HG03097 (cell line): Measurements from ENCODE around the gene KCNIP1.
"Not testable (repeated sequence)": the region's sequence is repeated elsewhere in the genome, so short reads cannot be mapped to it uniquely, and the experiment has no call there.

Experiments
- ATAC-seq: cut with Tn5 transposase; IDR thresholded peaks from one replicate; pipeline ENCODE4 v1.9.1; 2021; ENCODE audit not compliant: unreplicated experiment, low FRiP score

Gene KCNIP1

GRCh38 chr5:170760113-170760512 is 256.3 kb downstream of the KCNIP1 start:
- no peak for ATAC-seq

- no peak for ATAC-seq
Measured at GRCh38 chr5:170761048-170761707, 257.4 kb downstream of the KCNIP1 start.

DNA sequence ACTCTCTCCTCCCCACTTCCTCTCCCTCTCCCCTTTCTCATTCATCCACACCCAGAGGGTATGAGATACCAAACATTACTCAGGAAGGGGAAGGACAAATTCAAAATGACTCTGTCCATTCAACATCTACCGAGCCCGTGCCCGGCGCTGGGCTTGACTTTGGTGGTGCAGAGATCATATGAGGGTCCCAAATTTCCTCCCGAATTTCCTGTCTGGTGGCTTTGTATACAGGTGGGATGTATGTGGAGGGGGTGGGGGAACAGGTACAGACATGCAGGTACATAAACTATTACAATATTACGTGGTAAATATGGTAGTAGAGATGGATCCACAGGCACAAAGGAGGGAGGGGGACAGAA is 257.9 kb downstream of the KCNIP1 start:
- ATAC-seq, result no peak

DNA sequence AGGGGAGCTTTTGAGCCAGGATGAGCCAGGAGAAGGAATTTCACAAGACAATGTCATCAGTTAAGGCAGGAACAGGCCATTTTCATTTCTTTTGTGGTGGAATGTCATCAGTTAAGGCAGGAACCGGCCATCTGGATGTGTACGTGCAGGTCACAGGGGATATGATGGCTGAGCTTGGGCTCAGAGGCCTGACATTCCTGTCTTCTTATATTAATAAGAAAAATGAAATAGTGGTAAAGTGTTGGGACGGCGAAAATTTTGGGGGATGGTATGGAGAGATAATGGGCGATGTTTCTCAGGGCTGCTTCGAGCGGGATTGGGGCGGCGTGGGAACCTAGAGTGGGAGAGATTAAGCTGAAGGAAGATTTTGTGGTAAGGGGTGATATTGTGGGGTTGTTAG is 258.5 kb downstream of the KCNIP1 start:
- not testable (repeated sequence) for ATAC-seq

DNA sequence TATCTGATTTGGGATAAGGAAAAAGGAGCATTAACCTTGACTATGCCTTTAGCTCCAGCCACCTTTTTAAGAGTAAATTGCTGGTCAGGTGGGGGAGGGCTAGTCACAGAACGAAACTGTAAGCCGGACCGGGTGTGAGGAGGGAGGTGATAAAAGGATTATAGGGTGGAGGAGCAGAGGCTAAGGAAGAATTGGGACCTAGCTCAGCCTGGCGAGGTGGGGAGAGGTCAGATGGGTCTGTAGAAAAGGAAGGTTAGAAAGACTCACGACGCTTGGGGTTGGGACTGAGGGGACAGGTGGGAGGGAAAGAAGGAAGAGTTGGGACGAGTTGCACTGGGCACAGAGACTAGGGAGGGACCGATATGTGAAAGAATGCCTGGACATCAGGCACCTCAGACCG is 262.0 kb downstream of the KCNIP1 start:
- not testable (repeated sequence) for ATAC-seq

- ATAC-seq, result no peak
Measured at GRCh38 chr5:170769246-170769645, 265.4 kb downstream of the KCNIP1 start.

GRCh38 chr5:170769898-170770416 is 266.1 kb downstream of the KCNIP1 start:
- no peak for ATAC-seq

DNA sequence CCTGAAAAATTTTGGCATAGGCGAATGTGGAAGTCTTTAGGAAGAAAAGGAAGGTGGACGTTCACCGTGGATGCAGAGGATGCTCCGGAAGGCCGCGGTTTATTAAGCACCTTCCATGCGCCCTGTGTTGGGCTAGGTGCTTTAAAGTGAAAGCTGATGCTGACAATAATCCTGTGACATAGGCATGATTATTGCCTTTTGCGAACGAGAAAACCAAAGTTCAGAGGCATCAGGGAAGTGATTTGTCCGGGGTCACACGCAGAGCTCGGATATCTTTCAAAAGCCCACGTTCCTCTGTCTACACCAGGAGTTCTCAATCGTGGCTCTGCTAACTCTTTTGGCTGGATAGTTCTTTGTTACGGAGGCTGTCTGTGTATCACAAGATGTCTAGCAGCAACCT is 267.7 kb downstream of the KCNIP1 start:
- ATAC-seq, result no peak

DNA sequence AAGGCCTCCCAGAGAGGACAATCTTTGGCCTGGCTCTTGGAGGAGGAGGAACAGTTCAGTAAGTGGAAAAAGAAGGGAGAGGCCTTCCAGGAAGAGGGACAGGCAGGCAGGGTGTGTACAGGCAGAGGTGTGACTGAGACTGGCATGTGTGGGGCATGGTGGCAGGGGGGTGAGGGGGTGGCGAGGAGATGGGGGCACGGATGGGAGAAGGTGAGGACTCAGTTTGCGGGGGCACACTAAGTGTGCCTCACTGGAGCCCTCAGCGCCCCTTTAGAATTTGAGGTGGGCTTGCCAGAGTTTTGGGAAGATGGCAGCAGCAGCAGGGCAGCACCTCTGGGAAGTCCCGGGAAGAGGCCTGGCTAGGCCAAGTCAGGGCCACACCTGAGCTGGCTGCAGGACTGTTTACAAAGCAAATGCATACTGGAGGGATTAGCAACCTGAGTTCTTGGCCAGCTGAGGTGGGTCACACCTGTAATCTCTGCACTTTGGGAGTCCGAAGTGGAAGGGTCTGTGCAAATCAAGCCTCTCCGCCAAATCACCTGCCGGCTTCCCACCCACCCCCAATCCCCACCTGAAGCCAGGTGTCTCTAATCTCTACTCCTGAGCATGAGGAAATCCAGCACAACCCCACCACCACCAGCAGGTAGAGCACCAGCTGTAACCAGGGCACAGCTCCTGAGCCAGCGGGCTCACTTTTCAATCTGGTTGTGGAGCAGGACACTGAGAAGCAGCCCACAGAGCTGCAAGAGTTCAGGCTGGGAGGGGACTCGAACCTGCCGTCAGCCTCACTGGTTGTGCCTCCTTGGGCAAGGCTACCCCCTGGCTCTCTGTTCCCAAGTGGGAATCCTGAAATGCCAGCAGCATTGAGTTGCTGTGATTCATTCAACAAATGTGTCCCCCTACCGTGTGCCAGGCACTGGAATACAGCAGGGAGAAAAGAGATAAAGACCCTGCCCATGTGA is 269.5 kb downstream of the KCNIP1 start:
- no peak for ATAC-seq

GRCh38 chr5:170774831-170775230 is 271.0 kb downstream of the KCNIP1 start:
- ATAC-seq, result no peak

DNA sequence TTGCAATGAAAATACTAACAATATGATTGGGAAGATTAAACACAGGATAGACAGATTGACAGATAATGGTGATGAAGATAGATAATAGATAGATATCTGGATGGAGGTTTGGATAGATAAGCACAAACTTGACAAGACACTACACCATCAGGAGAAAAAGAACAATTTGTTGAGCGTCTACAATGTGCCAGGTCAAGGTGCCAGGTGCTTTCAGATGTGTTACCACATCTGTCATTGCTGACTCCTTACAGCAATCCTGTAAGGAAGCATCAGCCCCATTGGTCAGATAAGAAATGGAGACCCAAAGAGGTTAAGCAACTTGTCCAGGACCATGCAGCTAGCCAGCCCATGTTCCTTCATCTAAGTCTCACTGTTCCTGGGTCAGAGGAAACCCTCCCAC is 278.1 kb downstream of the KCNIP1 start:
- no peak for ATAC-seq

DNA sequence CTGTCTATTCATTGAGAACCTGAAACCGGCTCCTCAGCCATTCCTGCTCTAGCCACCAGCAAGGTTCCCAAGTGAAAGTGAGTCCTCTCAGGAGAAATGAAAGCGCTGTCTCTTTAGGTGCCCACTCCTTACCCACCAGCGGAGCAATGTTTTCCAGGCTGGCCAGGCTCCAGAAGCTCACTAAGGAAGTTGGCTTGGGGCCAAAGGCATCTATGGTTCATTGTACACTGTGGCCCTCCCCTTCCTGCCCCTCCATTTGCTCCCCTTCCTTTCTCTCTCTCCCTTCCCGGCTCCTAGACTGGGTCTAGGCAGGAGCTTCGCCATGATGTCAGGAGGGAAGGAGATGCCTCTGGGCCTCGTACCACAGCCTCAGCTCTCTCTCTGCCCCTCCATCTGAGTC is 278.6 kb downstream of the KCNIP1 start:
- no peak for ATAC-seq

GRCh38 chr5:170783498-170784247 is 279.9 kb downstream of the KCNIP1 start, which contains the start of gene GABRP:
Gene GABRP (plus strand): TSS chr5:170783725. CDS start chr5:170788616, 4,891 bp downstream.
- no peak for ATAC-seq

DNA sequence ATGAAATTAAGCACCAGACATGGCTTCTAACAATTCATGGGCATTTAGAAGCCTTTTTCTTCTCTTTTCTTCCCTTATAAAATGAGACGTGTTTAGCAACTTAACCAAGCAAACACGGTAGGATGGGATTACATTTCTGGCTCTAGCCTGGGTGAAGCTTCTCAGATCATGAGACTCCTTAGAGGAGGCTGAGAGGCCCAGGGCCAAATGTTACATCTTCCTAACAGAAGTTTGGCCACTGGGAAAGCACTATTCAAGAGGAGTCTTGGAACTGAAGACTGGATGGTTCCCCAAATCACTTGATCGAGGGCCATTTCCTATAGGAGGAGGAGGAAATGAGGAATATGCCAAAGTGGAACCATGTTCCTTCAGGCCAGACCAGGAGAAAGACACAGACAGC is 281.6 kb downstream of the KCNIP1 start:
- ATAC-seq, result no peak
